CD4-positive, alpha-beta T cell treated with Interleukin-4 for 1 hour (primary cell): ENCODE data around the gene PLIN1.

Source experiments
- DNase-seq, 2 donors: peaks; one replicate each; pipeline ENCODE4 v3.0.0-alpha.2; 2020 to 2022

Gene PLIN1

DNA sequence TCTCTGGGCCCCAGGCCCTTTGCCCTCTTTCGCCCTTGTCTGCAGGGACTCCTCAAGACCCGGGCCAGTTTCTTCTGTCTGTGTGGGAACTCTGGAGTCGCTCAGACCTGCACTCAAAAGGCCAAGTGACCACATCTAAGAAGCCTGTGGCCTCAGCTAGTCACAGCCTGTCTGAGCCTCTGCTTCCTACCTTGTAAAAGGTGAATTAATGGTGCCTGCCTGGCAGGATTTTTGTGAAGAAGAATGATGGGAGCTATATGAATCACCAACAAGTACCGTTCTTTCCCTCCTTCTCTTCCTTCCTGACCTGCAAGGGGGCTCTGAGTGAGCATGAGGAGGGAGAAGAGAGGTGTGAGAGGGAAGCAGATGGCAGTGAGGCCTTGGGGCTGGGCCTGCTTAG is 7.5 kb downstream of the PLIN1 start:
- DNase-seq = no peak

DNA sequence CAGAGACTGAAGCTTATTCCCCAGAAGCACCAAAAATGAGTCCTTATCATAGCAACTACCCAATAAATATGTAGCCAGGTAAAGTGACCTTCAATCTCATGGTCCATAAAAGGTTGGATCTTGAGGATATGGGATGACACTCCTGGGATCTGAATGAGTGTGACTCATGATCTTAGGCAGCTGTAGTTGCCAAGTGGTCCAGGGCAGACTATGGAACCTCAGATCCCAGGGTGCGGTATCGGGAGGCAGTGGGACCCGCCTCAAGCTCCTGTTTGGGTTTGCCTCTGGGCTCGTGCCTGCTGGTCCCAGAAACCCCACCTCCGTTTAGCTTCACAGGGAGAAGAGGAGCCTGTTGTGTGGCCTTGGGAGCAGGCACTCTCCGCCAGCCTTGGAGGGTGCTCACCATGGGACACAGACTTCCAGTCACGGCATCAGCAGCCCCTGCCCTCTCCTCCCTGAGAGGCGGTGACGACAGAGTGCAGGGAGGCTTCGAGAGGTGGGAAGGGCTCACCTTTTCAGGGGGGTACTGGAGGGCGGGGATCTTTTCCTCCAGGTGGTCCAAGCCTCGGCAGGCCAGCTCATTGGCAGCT is 8.1 kb downstream of the PLIN1 start:
- DNase-seq = no peak

DNA sequence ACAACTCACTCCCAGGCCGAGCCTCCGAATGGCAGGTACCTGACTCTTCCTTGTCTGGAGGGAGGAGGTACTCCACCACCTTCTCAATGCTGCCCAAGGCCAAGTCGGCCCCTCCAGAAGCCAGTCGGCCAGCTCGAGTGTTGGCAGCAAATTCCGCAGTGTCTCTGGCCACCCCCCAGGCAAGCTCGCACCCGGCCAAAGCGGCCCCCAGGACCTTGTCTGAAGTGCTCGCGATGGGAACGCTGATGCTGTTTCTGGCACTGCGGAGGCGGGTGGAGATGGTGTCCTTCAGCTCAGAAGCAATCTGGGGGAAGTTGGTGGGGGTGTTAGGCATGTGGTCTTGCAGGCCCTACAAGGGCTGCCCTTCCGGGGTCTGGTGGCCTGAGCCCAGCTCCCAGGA is 9.2 kb downstream of the PLIN1 start:
- DNase-seq = no peak

DNA sequence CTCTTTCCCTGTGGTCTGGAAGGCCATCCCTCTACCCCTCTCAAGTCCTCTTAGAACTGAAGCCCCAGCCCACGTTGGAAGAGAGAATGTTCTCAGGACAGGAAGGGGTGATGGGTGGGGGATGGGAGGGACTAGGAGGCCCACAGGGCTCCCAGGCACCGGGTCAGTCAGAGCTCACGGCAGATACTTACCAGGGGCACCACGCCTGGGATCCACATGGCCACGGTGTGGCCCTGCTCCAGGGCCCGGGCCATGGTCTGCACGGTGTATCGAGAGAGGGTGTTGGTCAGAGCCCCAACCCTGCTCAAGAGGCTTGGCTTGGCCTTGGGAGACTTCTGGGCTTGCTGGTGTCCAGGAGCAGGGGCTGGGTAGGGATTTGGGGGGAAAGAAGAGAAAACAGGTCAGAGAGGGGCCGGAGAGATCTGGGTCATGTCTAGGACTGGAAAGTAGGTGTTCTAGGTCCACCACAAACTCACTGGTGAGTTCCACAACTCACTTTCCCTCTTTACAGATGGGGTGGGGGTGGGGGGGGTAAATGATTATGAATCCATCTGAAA is 9.8 kb downstream of the PLIN1 start:
- DNase-seq = no peak

DNA sequence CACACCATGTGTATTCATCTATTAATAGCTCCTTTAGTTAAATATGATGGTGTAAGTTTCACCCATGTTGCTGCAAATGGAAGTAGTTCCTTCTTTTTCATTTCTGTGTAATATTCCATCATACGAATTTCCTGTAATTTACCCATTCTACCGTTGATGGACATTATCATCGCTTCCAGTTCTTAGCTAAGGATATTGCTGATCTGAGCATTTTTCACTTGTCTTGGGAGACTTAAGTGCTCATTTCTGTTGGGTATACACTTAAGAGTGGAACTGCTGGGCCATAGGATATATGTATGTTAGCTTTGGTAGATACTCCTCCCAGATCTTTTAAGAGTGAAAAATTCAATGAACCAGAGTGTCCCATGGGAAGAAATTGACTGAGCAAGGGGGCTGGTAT is 11.0 kb downstream of the PLIN1 start:
- no peak for DNase-seq

DNA sequence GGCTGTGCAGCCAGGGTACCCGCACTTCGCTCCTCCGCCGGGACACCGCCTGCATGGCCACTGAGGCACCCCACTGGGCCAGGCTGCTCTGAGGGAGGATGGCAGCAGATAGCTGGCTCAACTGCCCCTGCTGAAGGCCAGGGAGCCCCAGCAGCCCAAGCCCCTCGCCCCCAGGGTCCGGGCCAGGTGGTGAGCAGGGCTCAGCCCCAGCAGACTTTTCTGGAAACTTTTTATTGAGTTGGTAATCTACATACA is 11.5 kb downstream of the PLIN1 start:
- no peak for DNase-seq

DNA sequence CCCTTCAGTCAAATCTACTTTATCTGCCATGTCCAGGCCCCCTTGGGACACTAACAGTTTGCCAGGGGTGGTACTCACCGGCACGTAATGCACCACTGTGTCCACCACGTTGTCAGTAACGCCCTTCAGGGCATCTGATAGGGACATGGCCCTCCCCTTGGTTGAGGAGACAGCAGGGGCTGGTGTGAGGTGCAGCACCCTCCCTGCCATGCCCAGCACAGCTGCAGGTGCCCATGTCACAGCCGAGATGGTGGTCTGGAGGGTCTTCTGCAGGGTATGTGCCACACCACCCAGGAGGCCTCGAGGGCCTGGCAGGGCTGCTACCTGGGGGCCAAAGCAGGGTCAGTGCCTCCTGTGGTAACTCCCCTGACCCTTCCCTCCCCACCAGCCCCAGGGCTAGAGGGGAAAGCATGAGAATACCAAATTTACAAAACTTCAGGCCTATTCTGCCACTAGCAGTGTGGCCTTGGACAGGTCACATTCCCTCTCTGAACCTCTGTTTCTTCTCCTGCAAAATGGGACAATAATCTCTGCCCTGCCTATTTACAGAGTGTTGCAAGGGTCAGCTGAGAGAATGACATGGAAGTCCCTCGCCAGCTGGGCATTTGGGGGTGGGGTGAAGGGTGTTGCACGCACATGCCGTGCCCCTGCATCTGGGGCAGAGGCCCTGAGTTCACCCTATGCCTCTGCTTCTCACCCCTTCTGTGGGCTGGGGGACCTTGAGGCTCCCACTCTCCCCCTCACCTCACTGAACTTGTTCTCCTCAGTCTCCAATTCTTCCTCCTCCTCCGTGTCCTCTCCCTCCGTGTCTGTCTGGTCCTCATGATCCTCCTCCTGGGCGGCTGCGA is 12.1 kb downstream of the PLIN1 start:
- DNase-seq = no peak

DNA sequence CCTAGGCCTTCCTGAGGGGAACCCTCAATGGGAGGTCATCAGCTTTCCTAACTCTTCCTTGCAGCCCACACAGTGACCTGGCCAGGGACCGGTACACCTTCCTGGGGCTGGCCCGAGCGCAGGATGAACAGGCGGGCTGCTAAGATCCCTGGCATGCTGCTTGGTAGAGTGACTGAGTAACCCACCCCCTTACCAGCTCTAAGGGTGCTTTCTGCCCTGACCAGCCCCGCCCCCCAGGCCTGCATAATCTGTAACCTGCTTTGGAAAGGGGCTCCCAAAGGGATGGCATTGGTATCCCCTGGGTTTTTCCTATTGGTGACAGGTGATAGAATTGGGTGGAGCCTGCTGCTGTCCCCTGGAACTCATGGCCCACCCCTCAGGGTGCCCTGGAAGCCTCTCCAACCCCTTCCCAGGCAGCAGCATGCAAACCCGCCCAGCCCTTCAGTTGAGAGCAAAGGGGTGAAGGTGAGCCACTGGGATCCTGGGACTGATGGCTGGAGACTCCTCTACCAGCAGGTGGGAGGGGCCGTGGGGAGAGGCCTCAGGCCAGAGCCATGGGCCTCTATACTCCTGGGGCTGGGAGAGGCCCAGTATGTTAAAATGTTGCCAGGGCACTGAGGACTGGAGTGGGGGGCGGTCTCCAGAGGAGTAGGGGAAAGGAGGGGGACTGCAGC is 12.8 kb downstream of the PLIN1 start:
- DNase-seq = no peak

DNA sequence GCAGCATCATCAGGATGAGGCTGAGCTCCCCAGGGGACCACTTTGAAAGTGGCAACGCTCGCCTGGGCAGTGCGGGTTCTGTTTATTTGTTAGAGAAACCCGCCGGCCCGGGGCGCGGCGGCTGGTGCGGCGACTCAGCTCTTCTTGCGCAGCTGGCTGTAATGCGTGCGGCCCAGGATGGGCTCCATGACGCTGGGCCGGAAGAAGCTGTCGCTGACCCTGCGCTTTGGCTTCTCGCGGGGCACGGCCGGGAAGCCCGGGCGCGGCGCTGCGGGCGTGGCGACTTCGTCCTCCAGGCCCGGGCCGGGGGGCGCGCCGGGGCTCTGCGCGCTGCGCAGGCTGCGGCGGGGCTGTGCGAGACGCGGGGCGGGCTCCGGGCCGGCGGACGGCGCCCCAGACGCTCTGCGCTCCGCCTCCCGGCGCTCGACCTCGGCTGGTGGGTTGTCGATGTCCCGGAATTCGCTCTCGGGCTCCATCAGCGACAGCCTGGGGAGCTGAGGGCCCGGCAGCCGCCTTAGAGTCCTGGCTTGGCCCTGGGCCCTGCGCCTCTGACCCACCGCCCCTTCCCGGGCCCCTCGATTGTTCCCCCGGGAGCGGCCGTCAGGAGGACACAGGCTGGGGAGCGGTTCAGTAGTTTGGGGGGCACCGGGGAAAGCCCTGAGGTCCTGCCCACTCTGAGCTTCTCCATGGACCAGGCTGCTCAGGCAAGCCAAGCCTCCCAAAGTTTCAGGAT is 13.6 kb downstream of the PLIN1 start:
- DNase-seq = no peak

DNA sequence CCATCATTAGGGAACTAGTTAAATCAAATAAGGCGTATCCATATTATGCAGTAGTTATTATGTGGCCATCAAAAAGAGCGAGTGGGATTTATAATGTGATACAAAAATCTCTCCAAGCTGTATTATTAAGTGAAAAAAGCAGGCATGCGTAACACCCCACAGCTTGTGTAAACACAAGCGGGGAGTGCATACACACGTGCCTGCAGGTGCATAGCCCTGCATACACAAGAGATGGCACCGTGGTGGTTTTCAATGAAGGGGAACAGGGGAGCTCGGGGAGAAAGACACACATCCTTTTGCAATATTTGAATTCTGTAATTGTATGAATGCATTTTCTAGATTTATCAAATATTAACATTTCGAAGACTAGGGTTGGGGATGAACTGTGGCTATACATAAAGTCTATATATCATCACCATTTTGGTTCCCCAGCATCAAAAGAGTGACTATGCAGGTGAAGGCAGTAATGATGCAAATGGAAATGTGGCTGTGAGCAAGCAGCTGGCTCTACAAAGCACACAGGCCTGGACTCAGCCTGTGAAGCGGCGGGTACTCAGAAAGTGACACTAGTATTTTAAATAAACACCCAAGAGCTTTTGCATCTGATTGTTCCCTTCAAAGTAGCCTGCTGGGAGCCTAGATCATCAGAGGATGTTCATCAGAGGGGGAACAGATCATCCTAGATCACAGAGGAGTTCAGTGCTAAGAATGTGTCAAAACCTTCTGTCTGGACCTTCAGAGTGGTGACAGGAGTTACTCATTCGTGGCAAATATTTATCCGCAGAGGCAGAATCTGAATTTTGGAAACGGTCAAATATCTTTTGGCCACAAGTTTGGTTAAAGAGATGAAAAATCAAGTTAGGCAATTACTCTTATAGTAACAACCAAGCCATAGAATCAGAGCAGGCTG is 14.5 kb downstream of the PLIN1 start:
- no peak for DNase-seq

DNA sequence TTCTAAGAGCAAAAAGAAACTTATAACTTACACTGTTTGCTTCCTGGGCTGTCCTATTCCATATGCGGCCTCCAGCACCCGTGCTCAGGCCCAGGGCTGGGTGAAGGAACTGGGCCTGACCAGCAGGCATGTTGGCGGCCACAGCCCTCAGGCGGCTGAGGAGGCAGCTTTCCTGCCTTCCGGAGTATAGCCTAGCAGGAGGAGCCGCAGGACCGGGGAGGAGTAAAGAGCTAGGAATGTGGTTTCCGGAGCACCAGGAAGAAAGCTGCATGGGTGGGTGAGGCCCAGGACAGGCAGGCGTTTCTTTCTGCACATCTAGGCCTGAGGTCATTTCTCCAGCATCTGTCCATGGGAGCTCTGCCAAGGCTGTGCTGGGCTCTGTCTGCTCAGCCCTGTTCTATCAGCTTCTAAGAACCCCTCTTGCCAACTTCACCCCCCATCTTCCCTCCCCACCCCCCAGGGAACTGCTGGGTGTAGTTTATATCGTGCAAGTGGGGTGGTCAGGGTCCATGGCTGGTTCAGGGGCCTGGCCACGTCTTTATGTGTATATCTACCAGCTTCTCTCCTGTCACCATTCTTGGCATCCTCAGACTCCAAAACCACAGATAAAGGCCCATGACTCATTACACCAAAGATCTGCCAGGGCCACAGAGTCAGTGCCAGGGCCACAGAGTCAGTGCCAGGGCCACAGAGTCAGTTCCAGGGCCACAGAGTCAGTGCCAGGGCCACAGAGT is 16.1 kb downstream of the PLIN1 start:
- no peak for DNase-seq

DNA sequence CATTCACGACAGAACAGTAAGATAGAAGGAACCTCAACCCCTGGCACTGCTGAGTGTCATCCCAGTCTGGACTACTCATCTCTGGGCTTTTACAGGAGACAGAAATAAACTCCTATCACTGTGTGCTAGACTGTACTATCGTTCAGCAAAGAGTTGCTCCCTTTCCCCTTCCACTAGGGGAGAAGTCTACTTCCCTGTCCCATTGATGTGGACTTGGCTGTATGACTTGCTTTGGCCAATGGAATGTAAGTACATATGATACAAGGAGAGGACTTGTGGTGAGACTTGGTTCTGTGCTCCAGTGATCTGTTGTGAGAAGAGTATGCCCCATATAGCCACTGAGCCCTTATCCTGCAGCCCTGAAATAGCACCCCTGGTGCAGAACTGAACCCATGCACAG is 18.6 kb downstream of the PLIN1 start:
- no peak for DNase-seq

DNA sequence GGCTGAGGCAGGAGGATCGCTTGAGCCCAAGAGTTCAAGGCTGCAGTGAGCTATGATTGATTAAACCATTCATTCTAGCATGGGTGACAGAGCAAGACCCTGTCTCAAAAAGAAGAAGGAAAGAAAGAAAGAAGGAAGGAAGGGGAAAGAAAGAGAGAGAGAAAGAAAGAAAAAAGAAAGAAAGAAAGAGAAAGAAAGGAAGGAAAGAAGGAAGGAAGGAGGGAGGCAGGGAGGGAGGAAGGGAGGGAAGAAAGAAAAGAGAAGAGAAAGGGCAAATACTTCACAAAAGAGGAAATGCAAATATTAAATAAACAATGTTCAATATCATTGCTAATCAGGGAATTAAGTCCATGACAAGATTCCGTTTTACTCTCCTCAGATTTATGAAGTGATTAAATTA is 19.9 kb downstream of the PLIN1 start:
- no peak for DNase-seq

DNA sequence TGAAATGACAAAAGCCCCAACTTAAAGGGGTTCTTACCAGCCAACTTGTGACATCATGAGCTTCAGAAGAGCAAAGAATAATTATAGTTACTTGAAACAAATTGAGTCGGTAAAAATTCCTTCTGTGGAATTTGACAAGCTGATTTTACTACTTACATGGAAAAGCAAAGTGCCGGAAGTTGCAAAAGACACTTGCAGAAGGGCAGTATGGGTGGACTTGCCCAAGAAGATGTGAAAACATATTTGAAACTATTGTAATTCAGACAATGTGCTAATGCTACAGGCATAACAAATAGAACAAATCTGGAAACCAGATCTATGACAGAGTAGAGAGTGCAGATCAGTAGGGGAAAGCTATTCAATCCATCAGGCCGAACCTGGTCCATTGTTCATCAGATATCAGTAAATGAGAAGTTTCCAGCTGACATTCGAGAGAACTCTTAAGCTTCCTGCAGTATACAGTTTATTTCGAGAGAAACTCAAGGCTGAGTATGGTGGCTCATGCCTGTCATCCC is 21.4 kb downstream of the PLIN1 start:
- DNase-seq = no peak

DNA sequence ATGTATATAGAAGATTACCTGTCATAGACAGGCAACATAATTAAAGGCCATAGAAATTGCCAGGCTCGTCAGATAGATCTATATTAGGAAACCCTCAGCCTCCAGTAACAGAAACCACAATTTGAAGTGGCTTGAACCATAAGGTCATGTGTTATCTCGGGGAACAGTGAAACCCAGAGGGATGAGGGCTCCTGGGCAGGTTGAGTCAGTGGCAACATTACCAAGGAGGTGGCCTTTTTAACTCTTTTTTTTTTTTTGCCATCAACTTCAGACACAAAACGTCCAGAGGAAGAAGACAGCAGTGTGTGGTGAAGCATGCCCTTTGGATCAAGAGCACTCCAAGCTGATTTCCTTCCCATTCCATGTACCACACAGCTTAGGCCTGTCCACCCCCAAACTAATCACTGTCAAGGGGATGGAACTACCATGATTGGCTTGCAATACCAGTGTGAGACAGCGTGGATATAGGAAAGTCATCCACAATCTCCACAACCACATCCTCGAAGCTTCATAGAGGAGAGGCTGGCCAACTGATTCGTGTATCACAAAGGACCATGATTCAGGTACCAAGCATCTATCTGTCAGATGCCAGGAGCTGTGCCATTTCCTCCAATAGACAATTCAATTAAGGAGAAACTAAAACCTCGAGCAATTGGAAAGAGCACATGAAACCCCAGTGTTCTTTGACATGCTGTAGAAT is 22.9 kb downstream of the PLIN1 start:
- DNase-seq = no peak

DNA sequence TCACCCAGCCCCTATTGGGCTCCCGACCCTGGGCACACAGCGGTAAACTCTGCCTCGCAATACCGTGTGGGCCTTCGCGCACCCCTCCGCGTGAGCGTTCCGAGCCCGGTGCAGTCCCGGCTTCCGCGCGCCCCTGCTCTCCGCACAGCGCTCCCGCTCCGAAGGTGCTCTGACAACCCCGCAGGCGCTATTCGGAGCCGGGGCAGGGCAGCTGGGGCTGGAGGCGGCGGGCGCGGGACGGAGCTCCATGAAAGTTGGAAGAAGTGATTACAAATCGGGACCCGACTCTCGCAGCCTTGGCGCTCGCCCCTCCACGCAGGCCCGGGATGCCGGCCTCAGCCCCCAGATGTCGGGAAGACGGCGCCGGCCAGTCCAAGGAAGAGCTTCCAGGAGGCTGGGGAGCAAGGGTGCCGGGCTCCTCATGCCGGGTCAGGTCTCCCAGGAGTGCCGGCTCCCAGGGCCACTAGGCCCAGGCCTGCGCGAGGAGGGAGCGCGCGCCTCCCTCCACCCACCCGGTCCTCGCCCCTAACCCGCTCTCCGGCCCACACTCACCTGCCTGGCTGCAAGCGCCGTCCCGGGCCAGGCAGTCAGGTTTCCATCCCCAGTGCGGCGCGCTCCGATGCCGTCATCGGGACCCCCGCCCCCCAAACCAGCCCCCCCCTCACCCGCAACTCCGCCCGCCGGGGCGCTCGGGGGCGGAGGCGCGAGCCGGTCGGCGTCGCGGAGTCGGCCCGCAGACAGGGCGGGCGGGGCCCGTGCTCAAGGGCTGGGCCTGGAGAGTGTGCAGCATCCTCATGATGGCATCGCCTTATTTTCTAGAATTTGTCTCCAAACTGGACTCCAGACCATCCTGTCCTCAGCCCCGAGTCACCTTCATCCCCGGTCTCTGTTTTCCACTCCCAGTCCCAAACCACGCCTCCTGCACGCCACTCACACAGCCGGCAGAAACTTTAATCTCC is 24.0 kb downstream of the PLIN1 start, which contains the start of gene KIF7:
Gene KIF7, minus strand, starts transcription at position 621 of the 959 bp plus-strand sequence. CDS start 2,537 bp downstream, outside the sequence.
- DNase-seq = no peak

DNA sequence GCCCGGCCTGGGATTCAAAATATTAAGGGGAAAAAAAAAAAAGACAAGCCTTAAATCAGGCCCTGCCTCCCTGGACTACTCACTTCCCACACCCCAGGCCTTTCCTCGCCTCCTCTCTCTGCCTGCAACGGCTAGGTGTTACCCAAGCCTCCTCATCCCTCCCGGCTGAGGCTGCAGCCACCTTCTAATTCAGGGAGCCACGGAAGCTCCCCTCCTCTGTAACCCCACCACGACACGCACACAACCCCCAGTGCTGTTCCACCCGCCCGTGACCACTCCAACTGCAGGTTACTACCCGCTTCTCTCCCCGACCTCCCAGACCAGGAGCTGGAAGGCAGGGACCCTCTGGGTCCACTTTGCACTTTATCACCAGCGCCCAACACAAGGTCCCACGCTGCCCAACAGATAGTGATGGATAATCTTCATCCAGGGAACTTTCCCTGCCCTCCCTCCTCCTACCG is 24.8 kb downstream of the PLIN1 start:
- no peak for DNase-seq

DNA sequence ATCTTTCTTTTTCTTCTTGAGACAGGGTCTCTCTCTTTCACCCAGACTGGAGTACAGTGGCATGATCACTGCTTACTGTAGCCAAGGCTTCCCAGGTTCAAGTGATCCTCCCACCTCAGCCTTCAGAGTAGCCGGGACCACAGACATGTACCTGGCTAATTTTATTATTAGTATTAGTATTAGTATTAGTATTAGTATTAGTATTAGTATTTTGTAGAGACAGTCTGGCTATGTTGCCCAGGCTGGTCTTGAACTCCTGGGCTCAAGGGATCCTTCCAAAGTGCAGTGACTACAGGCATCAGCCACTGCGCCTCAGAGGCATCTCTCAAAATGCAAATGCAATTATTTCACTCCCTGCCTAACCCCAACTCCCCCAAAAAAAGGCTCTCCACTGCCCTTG is 25.6 kb downstream of the PLIN1 start:
- no peak for DNase-seq

DNA sequence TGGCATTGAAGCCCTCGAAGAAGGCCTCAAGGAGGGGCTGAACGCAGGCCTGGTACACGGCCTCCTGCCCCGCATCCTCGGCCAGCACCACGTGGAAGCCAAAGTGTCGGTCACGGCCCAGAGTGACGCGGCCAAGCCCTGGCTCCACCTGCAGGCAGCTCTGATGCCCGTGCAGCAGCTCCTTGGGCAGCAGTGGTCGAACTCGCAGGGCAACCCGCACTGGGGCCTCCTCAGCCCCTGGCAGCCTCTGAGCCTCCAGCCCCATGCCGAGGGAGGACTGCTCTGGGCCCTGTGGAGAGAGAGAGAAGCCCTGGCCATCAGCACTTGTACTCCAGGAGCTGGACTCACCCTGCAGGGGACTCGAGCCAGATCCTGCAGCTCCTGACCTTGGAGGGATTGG is 26.5 kb downstream of the PLIN1 start:
- no peak for DNase-seq
